NOMO-1 (cell line): ENCODE measurements around the gene TMEM120B.
"Not testable (repeated sequence)": the region's sequence is repeated elsewhere in the genome, so short reads cannot be mapped to it uniquely, and the experiment has no call there.

ENCODE experiments used
- DNase-seq, 2 experiments: peaks; one replicate each; lab custom pipeline; 2025; ENCODE audit not compliant: unreplicated experiment in 2 of 2; lab: John Stamatoyannopoulos, UW

TMEM120B gene

DNA sequence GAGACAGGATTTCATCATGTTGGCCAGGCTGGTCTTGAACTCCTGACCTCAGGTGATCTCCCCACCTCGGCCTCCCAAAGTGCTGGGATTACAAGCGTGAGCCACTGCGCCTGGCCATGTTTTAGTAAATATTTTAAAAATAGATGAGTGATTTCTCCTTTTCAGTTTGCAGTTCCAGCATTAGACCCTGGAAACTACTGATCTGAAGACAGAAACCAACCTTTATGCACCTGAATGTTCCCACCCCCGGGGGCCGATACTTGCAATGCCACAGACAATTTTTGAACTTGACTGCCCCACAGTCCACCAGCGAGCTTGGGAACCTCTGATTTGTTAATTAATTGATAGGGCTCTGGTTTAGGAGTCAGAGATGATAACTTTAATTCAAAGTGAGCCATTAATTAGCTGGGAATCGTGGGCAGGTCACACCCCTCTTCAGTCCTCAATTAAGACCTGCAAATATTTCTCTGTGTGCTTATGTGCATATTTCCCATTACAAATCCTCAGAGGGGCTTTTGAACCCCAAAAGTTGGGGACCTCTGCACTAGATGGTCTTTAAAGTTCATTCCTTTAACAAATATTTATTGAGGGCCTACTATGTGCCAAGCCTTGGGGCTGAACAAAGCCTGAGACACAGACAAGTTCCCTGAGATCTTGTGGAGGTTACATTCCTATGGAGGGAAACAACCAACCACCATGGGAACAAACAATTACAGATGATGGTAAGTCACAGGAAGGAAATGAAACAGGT, 4.1 kb upstream of the TMEM120B start:
- no peak for DNase-seq

DNA sequence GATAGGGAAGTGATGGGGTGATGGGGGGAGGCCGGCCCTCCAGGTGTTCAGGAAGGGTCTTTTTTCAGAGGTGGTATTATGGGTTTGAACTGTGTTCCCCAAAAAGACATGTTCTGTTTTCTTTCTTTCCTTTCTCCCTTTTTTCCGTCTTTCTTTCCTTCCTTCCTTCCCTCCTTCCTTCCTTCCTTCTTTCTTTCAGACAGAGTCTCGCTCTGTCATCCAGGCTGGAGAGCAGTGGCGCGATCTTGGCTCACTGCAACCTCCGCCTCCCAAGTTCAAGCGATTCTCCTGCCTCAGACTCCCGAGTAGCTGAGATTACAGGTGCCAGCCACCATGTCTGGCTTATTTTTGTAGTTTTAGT, 3.5 kb upstream of the TMEM120B start:
- DNase-seq = not testable (repeated sequence)

GRCh38 chr12:121709478-121709961, 3.0 kb upstream of the TMEM120B start:
- DNase-seq = no peak

GRCh38 chr12:121711361-121712189, 977 bp upstream of the TMEM120B start:
- DNase-seq = peak; percentile 8 to 47

- DNase-seq = peak; percentile 29 to 43
These were observed 427 bp upstream of the TMEM120B start for GRCh38 chr12:121712190-121712460.

GRCh38 chr12:121713257-121713777, 765 bp downstream of the TMEM120B start:
- DNase-seq = no peak

DNA sequence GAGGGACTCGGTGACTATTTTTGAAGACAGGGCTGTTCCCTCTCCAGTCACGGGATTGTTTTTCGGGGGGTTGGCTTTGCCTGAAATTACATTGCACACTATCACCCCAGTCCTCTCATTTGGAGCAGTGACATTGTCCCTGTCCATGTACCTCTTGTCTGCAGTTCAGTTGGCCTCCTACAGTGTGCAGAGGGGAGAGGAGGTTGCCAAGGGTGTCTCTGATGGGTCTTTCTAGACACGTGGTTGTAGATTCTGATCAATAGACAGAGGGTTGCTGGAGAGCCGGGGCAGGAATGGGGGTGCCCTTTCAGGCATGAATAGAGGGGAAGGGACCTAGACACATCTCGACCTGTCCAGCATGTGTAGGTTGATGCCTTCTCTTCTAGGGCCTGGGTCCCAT, 1.2 kb downstream of the TMEM120B start:
- no peak for DNase-seq

DNA sequence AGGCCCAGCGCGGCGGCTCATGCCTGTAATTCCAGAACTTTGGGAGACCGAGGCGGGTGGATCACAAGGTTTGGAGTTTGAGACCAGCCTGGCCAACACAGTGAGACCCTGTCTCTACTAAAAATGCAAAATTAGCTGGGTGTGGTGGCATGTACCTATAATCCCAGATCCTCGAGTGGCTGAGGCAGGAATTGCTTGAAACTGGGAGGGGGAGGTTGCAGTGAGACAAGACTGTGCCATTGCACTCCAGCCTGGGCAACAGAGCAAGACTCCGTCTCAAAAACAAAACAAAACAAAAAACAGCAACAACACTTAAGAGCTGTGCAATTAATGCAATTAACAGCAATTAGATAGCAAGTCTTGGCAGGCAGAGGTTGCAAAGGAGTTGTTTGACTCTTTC, 2.5 kb downstream of the TMEM120B start:
- not testable (repeated sequence) for DNase-seq

DNA sequence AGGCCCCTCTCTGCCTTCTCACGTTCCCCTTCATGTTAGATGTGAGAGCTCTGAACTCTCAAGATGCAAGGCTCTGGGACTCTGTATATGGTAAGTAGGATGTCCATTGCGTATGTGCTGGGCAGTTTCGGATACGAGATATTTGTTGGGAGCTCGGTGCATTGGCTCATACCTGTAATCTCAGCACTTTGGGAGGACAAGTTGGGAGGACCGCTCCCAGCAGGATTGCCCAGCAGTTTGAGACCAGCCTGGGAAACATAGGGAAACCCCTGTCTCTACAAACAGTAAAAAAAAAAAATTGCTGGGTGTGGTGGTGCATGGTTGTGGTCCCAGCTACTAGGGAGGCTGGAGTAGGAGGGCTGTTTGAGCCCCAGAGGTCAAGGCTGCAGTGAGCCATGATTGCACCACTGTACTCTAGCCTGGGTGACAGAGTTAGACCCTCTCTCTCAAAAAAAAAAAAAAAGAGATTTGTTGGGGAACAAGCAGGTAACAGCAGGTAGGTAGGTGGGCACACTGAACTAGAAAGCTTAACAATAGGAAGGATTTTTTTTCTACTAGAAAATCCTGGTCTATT, 3.4 kb downstream of the TMEM120B start:
- DNase-seq = no peak

- DNase-seq = peak; percentile 73 to 77
These were observed 4.6 kb downstream of the TMEM120B start for GRCh38 chr12:121717041-121717699.

GRCh38 chr12:121718653-121719239, 6.2 kb downstream of the TMEM120B start:
- DNase-seq = no peak

- no peak for DNase-seq
These were observed 7.4 kb downstream of the TMEM120B start for GRCh38 chr12:121719926-121720414.

GRCh38 chr12:121720762-121721161, 8.2 kb downstream of the TMEM120B start:
- DNase-seq = no peak

GRCh38 chr12:121722511-121722910, 10.0 kb downstream of the TMEM120B start:
- no peak for DNase-seq

DNA sequence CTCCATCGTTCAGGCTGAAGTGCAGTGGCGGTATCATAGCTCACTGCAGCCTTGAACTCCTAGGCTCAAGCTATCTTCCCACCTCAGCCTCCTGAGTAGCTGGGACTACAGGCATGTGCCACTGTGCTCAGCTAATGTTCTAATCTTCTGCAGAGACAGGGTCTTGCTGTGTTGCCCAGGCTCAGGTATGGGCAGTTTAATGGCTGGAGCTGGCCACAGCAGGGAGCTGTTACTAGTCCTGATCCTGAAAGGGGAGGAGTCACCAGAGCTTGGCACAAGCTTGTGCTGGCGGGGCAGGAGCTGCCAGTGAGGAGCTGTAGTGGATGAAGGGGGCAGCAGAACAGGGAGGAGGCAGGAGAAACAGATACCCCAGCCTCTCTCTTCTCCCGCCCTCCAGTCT, 10.6 kb downstream of the TMEM120B start:
- no peak for DNase-seq

GRCh38 chr12:121724925-121725324, 12.4 kb downstream of the TMEM120B start:
- DNase-seq = no peak

DNA sequence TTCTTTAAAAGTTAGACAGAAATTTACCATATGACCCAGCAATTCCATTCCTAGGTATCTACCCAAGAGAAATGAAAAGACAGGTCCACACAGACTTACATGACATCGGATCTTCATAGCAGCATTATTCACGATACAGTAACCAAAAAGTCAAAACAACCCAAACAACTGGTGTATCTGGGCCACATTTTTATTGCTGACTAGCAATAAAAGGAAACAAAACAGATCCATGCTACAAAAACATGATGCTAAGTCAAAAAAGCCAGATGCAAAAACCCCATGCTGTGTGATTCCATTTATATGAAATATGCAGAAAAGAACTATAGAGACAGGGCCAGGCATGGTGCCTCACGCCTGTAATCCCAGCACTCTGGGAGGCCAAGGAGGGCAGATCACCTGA, 12.9 kb downstream of the TMEM120B start:
- DNase-seq = no peak

DNA sequence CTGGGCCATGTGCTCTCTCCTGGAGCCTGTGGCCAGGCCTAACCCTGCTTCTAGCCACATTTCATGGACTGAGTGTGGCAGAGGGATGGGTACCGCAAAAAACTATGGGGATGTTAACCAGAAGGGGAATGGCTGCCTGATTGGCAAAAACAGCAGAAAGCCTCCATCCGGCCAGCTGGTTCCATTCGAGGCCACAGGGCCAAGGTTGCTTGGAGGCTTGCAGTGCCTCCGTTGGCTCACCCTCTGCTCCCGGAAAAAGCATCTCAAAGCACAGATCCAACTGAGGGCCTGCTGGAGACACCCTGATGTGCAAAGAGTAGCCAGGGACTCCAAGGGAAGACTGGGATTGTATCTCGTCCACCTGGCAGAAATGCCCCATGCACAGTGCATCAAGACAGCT, 16.5 kb downstream of the TMEM120B start:
- DNase-seq = no peak

DNA sequence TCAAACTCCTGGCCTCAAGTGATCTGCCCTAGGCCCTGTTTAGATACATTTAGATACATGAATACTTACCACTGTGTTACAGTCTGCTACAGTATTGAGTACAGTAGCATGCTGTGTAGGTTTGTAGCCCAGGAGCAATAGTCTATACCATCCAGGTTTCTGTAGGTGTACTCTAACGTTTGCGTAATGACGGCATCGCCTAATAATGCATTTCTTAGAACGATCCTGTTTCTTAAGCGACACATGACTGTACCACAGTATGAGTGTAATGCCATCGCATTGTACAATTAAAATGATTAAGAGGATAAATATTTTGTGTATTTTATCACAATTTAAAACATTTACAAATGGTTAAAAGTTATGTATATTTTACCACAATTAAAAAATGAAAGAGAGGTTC, 18.9 kb downstream of the TMEM120B start:
- no peak for DNase-seq

DNA sequence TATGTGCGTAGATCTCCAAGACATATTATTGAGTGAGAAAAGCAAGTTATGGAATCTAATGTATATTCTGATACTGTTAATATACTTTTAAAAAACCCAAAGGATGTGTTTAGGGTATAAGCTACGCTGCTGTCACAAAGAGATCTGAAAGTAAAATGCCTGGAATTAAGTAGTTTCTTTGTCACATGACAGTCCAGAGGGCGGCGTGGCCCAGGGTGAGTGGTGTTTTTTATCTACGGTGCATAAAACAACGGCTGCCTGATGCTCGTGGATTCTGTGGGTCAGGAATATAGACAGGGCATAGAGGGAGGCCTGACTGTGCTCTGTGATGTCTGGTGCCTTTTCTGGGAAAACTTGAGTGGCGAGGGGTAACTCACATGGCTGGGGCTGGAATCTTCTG, 21.3 kb downstream of the TMEM120B start:
- no peak for DNase-seq
